HFFc6 (cell line): ENCODE data around the gene VPS39. TPM values are rescaled to one million over a fixed set of nuclear protein-coding genes. Genes with fewer than 3 reads are reported as not detected.
A peak's percentile ranks its signal among the peaks of the same experiment; 100 is the strongest.

Source experiments
- DNase-seq: peaks from one replicate; pipeline ENCODE4 v3.0.0-alpha.2; 2018
- H3K27ac Mint-ChIP-seq: 2 replicates; pipeline ENCODE4 v1.8.0; 2020; ENCODE audit warnings: mild to moderate bottlenecking, mixed read lengths
- H3K27me3 Mint-ChIP-seq: 2 replicates; pipeline ENCODE4 v1.8.0; 2021; ENCODE audit warnings: mild to moderate bottlenecking, moderate library complexity, mixed read lengths; ENCODE audit not compliant: insufficient read depth
- H3K36me3 Mint-ChIP-seq: 2 replicates; pipeline ENCODE4 v1.8.0; 2021; ENCODE audit warnings: low read depth, mixed read lengths
- H3K4me1 Mint-ChIP-seq: 2 replicates; pipeline ENCODE4 v1.8.0; 2020; ENCODE audit warnings: low read depth, mixed read lengths
- H3K4me3 Mint-ChIP-seq: 2 replicates; pipeline ENCODE4 v1.8.0; 2020; ENCODE audit warnings: mild to moderate bottlenecking, moderate library complexity, mixed read lengths
- H3K9me3 Mint-ChIP-seq: 2 replicates; pipeline ENCODE4 v1.8.0; 2020; ENCODE audit warnings: mild to moderate bottlenecking, mixed read lengths
- total RNA-seq, 6 experiments: library from RNA; stranded (reverse); fragmentation: NEBNext Ultra II Directional; extraction: Animal tissue kit (Norgen Biotek cat#: 25700); gene quantifications; 2 replicates in 1 of 6; 3 replicates in 5 of 6; pipeline ENCODE4 v1.2.3, GENCODE V29; 2021
- TF ChIP-seq, protein P1 (sequence below): fragments of 200-600 bp; sonication (generic); IDR thresholded peaks from 2 replicates; pipeline ENCODE4 v1.5.0; 2021; ENCODE audit warnings: antibody characterized with exemption, mild to moderate bottlenecking

The VPS39 gene
- total RNA-seq, 6 experiments from 2014 or later, result 51.1 to 58.5 (median 52.8) TPM

- Mint-ChIP-seq H3K9me3 (no peaks in the 10 kb centered on the region), H3K4me3 (no peak overlapping the region), H3K4me1 (no peaks in the 10 kb centered on the region), H3K27me3 (no peaks in the 10 kb centered on the region), H3K36me3 (peaks cover 32% of the 10 kb centered on the region), H3K27ac (no peak overlapping the region)
- DNase-seq, result no peak
- TF ChIP-seq, protein P1, sequence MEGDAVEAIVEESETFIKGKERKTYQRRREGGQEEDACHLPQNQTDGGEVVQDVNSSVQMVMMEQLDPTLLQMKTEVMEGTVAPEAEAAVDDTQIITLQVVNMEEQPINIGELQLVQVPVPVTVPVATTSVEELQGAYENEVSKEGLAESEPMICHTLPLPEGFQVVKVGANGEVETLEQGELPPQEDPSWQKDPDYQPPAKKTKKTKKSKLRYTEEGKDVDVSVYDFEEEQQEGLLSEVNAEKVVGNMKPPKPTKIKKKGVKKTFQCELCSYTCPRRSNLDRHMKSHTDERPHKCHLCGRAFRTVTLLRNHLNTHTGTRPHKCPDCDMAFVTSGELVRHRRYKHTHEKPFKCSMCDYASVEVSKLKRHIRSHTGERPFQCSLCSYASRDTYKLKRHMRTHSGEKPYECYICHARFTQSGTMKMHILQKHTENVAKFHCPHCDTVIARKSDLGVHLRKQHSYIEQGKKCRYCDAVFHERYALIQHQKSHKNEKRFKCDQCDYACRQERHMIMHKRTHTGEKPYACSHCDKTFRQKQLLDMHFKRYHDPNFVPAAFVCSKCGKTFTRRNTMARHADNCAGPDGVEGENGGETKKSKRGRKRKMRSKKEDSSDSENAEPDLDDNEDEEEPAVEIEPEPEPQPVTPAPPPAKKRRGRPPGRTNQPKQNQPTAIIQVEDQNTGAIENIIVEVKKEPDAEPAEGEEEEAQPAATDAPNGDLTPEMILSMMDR, result no peak
Observed at GRCh38 chr15:42182328-42182886, 25.7 kb downstream of the VPS39 start.

DNA sequence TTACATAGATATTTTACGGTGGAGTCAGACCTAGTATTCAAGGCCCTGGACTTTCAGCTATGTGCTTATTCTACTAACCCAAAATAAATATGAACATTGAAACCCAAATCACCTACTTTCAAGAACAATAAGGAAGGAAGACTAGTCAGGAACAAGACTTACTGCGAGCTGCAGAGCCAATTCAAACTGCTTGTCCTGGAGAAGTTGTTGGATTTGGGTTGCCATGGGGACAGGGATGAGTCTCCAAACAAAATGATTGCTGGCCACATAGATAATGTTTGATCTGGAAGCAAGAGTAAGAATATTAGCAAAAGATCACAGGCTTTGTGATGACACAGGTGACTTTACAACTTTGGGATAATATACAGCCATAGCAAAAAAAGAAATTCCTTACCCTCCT is 30.0 kb downstream of the VPS39 start:
- no peaks in the 10 kb centered on the region for H3K9me3 Mint-ChIP-seq
- TF ChIP-seq, protein P1, result no peak
- no peaks in the 10 kb centered on the region for H3K4me1 Mint-ChIP-seq
- peaks cover 1% of the 10 kb centered on the region; the same call in 1 of the 2 replicates for H3K27me3 Mint-ChIP-seq
- H3K36me3 Mint-ChIP-seq, result peaks cover 43% of the 10 kb centered on the region
- DNase-seq, result no peak
- H3K27ac Mint-ChIP-seq, result peak overlapping the region; percentile 40; the same call in 1 of the 2 replicates
- no peak overlapping the region for H3K4me3 Mint-ChIP-seq

DNA sequence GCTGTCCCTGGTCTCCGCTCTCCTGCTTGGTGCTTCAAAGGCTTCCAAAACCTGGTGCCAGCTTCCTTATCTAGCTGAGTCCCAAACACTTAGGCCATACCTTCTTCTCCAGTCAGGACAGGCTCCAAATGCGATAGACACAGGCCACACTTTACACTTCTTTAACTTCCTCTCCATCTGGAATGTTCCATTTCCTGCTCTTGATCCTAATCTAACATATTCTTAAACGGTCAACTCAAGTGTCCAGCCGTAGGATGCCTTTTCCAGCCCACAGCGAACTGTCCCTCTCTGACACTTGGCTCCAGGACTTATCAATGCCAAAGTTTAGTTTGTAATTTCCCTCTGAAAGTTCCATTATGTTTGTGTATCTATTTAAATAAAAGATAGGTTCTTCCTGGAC is 32.4 kb downstream of the VPS39 start:
- Mint-ChIP-seq H3K27me3 (peaks cover 1% of the 10 kb centered on the region; the same call in 1 of the 2 replicates), H3K4me1 (no peaks in the 10 kb centered on the region), H3K27ac (no peak overlapping the region), H3K9me3 (no peaks in the 10 kb centered on the region), H3K4me3 (no peak overlapping the region), H3K36me3 (peaks cover 45% of the 10 kb centered on the region)
- DNase-seq, result no peak
- TF ChIP-seq, protein P1, result no peak

- Mint-ChIP-seq H3K36me3 (peaks cover 34% of the 10 kb centered on the region), H3K4me1 (no peaks in the 10 kb centered on the region), H3K4me3 (no peak overlapping the region), H3K9me3 (no peaks in the 10 kb centered on the region), H3K27me3 (peaks cover 1% of the 10 kb centered on the region; the same call in 1 of the 2 replicates), H3K27ac (no peak overlapping the region)
- no peak for DNase-seq
- TF ChIP-seq, protein P1, result no peak
Observed at GRCh38 chr15:42172475-42172874, 35.6 kb downstream of the VPS39 start.

GRCh38 chr15:42171795-42172194 is 36.3 kb downstream of the VPS39 start:
- TF ChIP-seq, protein P1, result no peak

More at GRCh38 chr15:42171795-42172194, 36.3 kb downstream of the VPS39 start:
- H3K4me1 Mint-ChIP-seq, result no peaks in the 10 kb centered on the region
- no peak overlapping the region for H3K27ac Mint-ChIP-seq
- no peaks in the 10 kb centered on the region for H3K9me3 Mint-ChIP-seq
- H3K27me3 Mint-ChIP-seq, result peaks cover under 1% of the 10 kb centered on the region; the same call in 1 of the 2 replicates
- H3K36me3 Mint-ChIP-seq, result peaks cover 40% of the 10 kb centered on the region
- no peak for DNase-seq
- no peak overlapping the region for H3K4me3 Mint-ChIP-seq
